Measurements from ENCODE around the gene MPI. TPM values are rescaled to one million over a fixed set of nuclear protein-coding genes. Genes with fewer than 3 reads are reported as not detected.

MPI gene
- total RNA-seq, 1 donor from 2014 or later: 43.3 TPM

DNA sequence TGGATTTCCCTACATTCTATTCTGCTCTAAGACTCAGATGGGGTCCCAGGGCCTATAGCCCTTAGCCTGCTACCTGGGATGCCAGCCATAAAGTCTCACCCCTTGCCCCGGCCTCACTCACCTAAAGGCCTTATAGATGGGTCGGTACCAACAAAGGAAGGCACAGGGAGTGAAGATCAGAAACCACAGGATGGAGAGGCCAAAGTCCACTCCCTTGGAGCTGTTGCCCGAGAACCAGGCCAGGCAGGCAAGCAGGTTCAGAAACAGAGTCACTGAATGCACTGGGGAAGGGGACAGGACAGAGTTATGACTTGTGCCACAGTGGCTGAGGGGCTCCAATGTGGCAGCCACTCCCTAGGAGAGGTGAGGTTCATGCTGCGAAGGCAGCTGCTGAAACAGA is 39.4 kb upstream of the MPI start:
- Mint-ChIP-seq H3K27ac (no peak overlapping the region), H3K4me1 (no peaks in the 10 kb centered on the region), H3K36me3 (peaks cover 20% of the 10 kb centered on the region), H3K4me3 (no peak overlapping the region), H3K9me3 (no peaks in the 10 kb centered on the region), H3K27me3 (ENCODE audit: low read depth) (no peaks in the 10 kb centered on the region)
- TF ChIP-seq, protein P1, sequence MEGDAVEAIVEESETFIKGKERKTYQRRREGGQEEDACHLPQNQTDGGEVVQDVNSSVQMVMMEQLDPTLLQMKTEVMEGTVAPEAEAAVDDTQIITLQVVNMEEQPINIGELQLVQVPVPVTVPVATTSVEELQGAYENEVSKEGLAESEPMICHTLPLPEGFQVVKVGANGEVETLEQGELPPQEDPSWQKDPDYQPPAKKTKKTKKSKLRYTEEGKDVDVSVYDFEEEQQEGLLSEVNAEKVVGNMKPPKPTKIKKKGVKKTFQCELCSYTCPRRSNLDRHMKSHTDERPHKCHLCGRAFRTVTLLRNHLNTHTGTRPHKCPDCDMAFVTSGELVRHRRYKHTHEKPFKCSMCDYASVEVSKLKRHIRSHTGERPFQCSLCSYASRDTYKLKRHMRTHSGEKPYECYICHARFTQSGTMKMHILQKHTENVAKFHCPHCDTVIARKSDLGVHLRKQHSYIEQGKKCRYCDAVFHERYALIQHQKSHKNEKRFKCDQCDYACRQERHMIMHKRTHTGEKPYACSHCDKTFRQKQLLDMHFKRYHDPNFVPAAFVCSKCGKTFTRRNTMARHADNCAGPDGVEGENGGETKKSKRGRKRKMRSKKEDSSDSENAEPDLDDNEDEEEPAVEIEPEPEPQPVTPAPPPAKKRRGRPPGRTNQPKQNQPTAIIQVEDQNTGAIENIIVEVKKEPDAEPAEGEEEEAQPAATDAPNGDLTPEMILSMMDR (IDR thresholded peaks at IDR 0.05; ENCODE audit: unreplicated experiment): no peak
- DNase-seq (ENCODE audit: low spot score in 2 of 2, unreplicated experiment in 2 of 2): no peak

DNA sequence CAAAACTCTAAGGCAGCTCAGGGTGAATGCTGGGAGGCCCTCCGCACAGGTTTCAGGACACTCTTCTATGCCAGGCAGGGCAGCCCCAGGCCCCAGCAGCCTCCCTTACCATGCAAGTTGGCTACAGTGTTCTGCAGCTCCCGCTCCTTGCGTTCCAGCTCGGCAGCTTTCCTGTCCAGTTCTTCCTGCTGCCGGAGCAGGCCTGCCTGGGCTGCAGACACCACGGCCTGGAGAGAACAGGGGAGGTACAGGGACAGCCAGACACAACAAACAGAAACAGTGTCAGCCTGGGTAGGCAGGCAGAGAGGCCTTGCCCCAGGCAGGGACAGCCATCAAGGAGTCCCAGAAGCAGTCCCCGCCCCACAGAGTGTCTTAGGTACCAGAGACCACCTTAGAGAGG is 37.9 kb upstream of the MPI start:
- TF ChIP-seq, protein P1 (IDR thresholded peaks at IDR 0.05; ENCODE audit: unreplicated experiment): no peak
- no peak for DNase-seq (ENCODE audit: low spot score in 2 of 2, unreplicated experiment in 2 of 2)
- H3K27ac Mint-ChIP-seq: no peak overlapping the region
- no peaks in the 10 kb centered on the region for H3K9me3 Mint-ChIP-seq
- H3K4me3 Mint-ChIP-seq: no peak overlapping the region
- peaks cover 1% of the 10 kb centered on the region for H3K4me1 Mint-ChIP-seq
- H3K27me3 Mint-ChIP-seq (ENCODE audit: low read depth): no peaks in the 10 kb centered on the region
- peaks cover 18% of the 10 kb centered on the region for H3K36me3 Mint-ChIP-seq

DNA sequence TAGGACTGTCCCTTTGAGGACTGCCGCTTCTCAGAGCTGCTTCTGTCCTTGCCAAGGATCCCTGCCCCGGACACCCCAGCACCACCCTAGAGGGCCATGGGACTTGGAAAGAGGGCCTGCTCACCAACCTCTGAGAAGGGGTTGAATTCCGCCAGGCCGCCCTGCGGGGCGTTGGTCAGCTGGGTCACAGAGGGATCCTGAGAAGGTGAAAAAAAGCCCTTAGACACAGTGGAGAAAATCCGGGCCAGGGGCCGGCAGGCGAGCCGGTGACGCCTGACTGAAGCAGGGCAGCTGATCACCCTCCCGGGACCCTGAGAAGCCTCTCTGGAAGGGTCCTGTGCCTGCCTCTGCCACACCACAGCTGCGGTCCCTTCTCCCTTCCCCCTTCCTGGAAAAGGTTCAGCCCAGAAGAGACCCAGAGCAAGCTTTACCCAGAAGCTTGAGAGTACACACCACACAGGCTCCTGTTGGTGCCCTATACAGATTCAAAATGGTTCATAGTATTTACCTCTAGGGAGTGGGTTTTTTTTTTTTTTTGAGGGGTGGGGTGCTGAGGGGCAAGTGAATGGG is 35.3 kb upstream of the MPI start:
- TF ChIP-seq, protein P1 (IDR thresholded peaks at IDR 0.05; ENCODE audit: unreplicated experiment): no peak
- H3K9me3 Mint-ChIP-seq: no peaks in the 10 kb centered on the region
- no peaks in the 10 kb centered on the region for H3K27me3 Mint-ChIP-seq (ENCODE audit: low read depth)
- peaks cover 8% of the 10 kb centered on the region for H3K36me3 Mint-ChIP-seq
- H3K4me3 Mint-ChIP-seq: no peak overlapping the region
- H3K27ac Mint-ChIP-seq: no peak overlapping the region
- DNase-seq (ENCODE audit: low spot score in 2 of 2, unreplicated experiment in 2 of 2): no peak
- peaks cover 3% of the 10 kb centered on the region for H3K4me1 Mint-ChIP-seq

DNA sequence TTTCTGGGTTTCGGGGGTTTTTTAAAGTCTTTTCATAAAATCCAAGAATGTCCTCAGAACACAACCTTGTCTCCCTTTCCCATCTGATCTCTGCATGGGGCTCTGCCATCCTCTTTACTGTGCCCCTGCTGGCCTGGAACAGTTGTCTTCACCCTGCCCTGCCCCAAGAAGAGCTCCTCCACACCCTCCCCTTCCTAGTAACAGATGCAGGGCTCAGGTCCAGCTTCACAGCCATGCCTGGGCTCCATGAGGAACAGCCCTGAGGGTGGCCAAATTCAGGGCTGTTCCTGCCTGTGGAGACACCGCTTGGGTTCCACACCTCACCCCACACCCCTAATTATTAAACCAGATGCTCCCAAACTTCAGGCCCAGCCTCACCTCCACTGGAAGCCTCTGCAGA is 34.0 kb upstream of the MPI start:
- peaks cover 3% of the 10 kb centered on the region for H3K4me1 Mint-ChIP-seq
- H3K27me3 Mint-ChIP-seq (ENCODE audit: low read depth): no peaks in the 10 kb centered on the region
- peaks cover 4% of the 10 kb centered on the region for H3K36me3 Mint-ChIP-seq
- TF ChIP-seq, protein P1 (IDR thresholded peaks at IDR 0.05; ENCODE audit: unreplicated experiment): no peak
- H3K4me3 Mint-ChIP-seq: no peak overlapping the region
- no peak for DNase-seq (ENCODE audit: low spot score in 2 of 2, unreplicated experiment in 2 of 2)
- H3K27ac Mint-ChIP-seq: no peak overlapping the region
- H3K9me3 Mint-ChIP-seq: no peaks in the 10 kb centered on the region

DNA sequence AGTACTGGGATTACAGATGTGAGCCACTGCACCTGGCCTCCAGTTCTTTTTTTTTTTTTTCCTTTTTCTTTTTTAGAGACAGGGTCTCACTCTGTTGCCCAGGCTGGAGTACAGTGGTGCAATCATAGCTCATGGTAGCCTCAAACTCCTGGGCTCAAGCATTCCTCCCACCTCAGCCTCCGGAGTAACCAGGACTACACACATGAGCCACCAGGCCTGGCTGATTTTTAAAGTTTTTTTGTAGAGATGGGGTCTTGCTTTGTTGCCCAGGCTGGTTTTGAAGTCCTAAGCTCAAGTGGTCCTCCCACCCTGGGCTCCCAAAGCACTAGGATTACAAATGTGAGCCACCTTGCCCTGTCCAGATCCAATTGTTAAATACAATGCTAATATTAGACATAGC is 33.3 kb upstream of the MPI start:
- no peaks in the 10 kb centered on the region for H3K27me3 Mint-ChIP-seq (ENCODE audit: low read depth)
- no peak overlapping the region for H3K27ac Mint-ChIP-seq
- DNase-seq (ENCODE audit: low spot score in 2 of 2, unreplicated experiment in 2 of 2): no peak
- TF ChIP-seq, protein P1 (IDR thresholded peaks at IDR 0.05; ENCODE audit: unreplicated experiment): no peak
- H3K9me3 Mint-ChIP-seq: no peaks in the 10 kb centered on the region
- H3K4me3 Mint-ChIP-seq: no peak overlapping the region
- H3K36me3 Mint-ChIP-seq: peaks cover 4% of the 10 kb centered on the region
- H3K4me1 Mint-ChIP-seq: peaks cover 3% of the 10 kb centered on the region
